H1 (cell line): ENCODE measurements around the gene MYLK.

Experiments
- CBX8 ChIP-seq: fragments of 300-800, 300-1000 bp; sonication (generic); IDR thresholded peaks from 2 replicates; pipeline ENCODE4 v1.7.1; 2016; ENCODE audit warnings: low read depth, low read length, borderline replicate concordance
- POLR2AphosphoS5 ChIP-seq: IDR thresholded peaks from 2 replicates; pipeline ENCODE4 v1.6.1; 2011; ENCODE audit warnings: low read depth, low read length
- RAD21 ChIP-seq, 2 experiments: IDR thresholded peaks in 1 of 2; conservative IDR thresholded peaks in 1 of 2; 2 replicates each; pipeline ENCODE4 v1.6.1; 2011; ENCODE audit warnings: low read depth in 2 of 2, low read length in 2 of 2, improper control_type of control experiment in 1 of 2, inconsistent platforms in 1 of 2, mild to moderate bottlenecking in 1 of 2, moderate library complexity in 1 of 2
- SRF ChIP-seq: IDR thresholded peaks from 2 replicates; pipeline ENCODE4 v1.6.1; 2011; ENCODE audit warnings: mild to moderate bottlenecking, low read depth, low read length, moderate library complexity
- TF ChIP-seq, protein P1 (sequence below): IDR thresholded peaks from 2 replicates; pipeline ENCODE4 v1.6.1; 2012; ENCODE audit warnings: inconsistent platforms
- TF ChIP-seq, protein P2 (sequence below), 3 experiments: IDR thresholded peaks; 1 replicate in 2 of 3; 2 replicates in 1 of 3; pipeline versions ENCODE4 v1.5.1 to v1.6.1; 2011; ENCODE audit warnings: low read length in 3 of 3, mild to moderate bottlenecking in 3 of 3, inconsistent platforms in 2 of 3, low read depth in 1 of 3, moderate library complexity in 1 of 3; ENCODE audit not compliant: insufficient read depth in 1 of 3; ENCODE audit errors: control extremely low read depth in 1 of 3
- TF ChIP-seq, protein P3 (sequence below): IDR thresholded peaks from 2 replicates; pipeline ENCODE4 v1.6.1; 2011; ENCODE audit warnings: low read length, improper control_type of control experiment

DNA sequence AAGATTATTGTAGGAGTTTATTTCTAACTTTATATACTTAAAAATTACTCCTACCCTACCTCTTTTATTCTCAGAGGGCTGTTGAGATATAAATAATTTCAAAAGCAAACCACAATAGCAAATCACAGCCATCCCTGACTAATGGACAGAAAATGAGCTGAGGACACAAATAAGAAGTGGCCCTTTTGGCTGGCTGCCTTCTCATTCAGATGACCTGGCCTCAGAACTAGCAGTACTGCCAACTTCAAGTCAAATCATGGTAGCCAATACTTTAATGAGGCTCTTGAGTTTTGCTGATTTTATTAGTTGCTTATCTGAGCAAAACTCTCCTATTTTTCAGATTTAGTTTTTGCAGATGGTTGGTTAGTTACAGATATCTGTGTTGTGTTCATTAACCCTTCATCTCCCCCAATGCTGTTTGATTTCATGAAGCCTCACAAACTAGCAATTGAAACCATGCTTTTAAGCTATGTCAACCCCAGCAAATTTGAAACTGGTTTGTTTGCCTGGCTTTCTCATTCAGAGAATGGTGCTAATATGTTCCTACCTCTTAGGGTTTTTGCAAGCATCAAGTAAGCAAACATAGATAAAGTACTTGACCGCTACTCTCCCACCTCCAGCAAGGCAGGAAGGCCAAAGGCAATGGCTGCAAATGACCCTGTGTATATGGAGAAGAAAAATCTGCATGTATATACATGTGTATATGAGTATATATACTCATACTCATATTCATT is 225.8 kb downstream of the MYLK start:
- TF ChIP-seq, protein P1, sequence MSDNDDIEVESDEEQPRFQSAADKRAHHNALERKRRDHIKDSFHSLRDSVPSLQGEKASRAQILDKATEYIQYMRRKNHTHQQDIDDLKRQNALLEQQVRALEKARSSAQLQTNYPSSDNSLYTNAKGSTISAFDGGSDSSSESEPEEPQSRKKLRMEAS: no peak
- no peak for TF ChIP-seq CBX8
- TF ChIP-seq, protein P2, sequence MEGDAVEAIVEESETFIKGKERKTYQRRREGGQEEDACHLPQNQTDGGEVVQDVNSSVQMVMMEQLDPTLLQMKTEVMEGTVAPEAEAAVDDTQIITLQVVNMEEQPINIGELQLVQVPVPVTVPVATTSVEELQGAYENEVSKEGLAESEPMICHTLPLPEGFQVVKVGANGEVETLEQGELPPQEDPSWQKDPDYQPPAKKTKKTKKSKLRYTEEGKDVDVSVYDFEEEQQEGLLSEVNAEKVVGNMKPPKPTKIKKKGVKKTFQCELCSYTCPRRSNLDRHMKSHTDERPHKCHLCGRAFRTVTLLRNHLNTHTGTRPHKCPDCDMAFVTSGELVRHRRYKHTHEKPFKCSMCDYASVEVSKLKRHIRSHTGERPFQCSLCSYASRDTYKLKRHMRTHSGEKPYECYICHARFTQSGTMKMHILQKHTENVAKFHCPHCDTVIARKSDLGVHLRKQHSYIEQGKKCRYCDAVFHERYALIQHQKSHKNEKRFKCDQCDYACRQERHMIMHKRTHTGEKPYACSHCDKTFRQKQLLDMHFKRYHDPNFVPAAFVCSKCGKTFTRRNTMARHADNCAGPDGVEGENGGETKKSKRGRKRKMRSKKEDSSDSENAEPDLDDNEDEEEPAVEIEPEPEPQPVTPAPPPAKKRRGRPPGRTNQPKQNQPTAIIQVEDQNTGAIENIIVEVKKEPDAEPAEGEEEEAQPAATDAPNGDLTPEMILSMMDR (IDR thresholded peaks at IDR 0.05; ENCODE audit: control extremely low read depth in 1 of 3, insufficient read depth in 1 of 3, low read depth in 1 of 3, low read length in 3 of 3): no peak
- no peak for TF ChIP-seq SRF
- TF ChIP-seq POLR2AphosphoS5: no peak
- no peak for TF ChIP-seq RAD21 (IDR thresholded peaks at IDR 0.05 in 1 of 2, conservative IDR thresholded peaks at IDR 0.05 in 1 of 2; ENCODE audit: low read depth in 2 of 2, low read length in 2 of 2)
- TF ChIP-seq, protein P3, sequence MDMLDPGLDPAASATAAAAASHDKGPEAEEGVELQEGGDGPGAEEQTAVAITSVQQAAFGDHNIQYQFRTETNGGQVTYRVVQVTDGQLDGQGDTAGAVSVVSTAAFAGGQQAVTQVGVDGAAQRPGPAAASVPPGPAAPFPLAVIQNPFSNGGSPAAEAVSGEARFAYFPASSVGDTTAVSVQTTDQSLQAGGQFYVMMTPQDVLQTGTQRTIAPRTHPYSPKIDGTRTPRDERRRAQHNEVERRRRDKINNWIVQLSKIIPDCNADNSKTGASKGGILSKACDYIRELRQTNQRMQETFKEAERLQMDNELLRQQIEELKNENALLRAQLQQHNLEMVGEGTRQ: no peak
